ELF-1 (cell line): ENCODE data around the gene VGLL1.

Experiments
- DNase-seq: peaks from one replicate; pipeline ENCODE4 v3.0.0-alpha.2; 2016; ENCODE audit warnings: low read depth, low spot score

VGLL1 gene, protein sequence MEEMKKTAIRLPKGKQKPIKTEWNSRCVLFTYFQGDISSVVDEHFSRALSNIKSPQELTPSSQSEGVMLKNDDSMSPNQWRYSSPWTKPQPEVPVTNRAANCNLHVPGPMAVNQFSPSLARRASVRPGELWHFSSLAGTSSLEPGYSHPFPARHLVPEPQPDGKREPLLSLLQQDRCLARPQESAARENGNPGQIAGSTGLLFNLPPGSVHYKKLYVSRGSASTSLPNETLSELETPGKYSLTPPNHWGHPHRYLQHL

DNA sequence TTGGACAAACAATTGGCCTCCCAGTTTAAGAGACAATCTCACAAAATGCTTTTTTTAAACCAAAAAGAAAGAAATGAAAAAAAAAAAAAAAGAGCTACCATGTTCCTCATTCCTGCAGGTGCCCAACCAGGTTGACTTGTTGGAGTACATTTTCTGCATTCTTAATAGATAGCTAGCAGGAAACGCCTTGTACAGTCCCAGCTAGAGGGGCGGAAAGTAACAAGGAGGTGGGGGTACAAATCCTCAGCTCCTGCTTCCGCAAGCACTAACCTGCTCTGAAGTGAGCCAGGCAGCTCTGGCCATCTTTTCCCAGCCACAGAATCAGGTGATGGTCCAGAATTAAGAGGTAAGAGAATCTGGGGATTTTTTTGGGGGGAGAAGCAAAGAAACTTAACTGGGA is at the start of gene VGLL1:
Gene VGLL1 (plus strand): TSS at position 265 of the 400 bp plus-strand sequence. CDS start 3,806 bp downstream, outside the sequence.
- peak; percentile 54 for DNase-seq

DNA sequence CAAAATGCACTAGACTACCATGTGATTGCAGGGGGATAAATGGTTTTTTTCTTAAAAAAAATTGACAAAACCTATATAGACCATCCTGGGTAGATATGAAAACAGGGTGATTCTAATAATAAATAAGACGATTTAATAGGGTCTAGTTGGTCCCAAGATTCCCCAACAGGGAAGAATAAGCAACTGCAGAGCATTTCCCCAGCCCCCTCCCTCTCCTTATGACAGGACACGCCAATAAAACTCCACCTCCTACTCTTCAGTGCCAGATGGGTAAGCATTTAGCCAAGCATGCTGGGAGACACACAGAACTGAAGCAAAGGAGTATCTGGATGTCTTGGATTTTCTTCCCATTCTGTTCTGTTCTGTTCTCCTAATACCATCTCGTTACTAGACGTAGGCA is 44.4 kb upstream of the VGLL1 start, which contains the start of gene BRS3:
Gene BRS3 (plus strand): TSS at position 301 of the 400 bp plus-strand sequence. CDS start 168 bp downstream, outside the sequence.
- DNase-seq = no peak

- no peak for DNase-seq
These were observed 43.3 kb upstream of the VGLL1 start for GRCh38 chrX:136488706-136489105.

DNA sequence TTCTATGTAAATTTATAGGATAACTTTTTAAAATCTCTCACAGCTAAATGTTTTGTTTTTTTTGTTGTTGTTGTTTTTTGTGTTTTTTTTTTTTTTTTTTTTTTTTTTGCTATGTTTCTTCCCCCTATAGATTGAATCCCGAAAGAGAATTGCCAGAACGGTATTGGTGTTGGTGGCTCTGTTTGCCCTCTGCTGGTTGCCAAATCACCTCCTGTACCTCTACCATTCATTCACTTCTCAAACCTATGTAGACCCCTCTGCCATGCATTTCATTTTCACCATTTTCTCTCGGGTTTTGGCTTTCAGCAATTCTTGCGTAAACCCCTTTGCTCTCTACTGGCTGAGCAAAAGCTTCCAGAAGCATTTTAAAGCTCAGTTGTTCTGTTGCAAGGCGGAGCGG is 40.2 kb upstream of the VGLL1 start:
- DNase-seq = peak; percentile 12

GRCh38 chrX:136493011-136493410 is 39.0 kb upstream of the VGLL1 start:
- DNase-seq = no peak

GRCh38 chrX:136495043-136495442 is 37.0 kb upstream of the VGLL1 start:
- no peak for DNase-seq

GRCh38 chrX:136496186-136496763 is 35.7 kb upstream of the VGLL1 start:
- peak; percentile 8 for DNase-seq

- DNase-seq = peak; percentile 93
These were observed 35.1 kb upstream of the VGLL1 start for GRCh38 chrX:136496764-136497555.

DNA sequence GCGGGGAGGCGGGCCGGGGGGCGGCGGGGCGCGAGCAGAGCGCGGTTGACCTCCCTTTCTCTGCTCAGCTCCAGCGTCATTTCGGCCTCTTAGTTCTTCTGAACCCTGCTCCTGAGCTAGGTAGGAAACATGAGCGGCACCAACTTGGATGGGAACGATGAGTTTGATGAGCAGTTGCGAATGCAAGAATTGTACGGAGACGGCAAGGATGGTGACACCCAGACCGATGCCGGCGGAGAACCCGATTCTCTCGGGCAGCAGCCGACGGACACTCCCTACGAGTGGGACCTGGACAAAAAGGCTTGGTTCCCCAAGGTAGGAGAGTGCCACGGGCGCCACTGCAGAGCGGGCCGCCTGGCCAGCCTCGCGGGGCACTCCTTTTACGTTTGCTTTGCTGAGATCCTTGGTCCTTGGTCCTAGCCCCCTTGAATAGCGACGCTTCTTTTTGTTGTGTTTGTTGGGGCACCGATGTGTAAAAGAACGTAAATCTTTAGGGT is 34.4 kb upstream of the VGLL1 start, which contains the start of gene HTATSF1:
Gene HTATSF1 (plus strand): TSS at position 37 of the 497 bp plus-strand sequence. CDS start 93 bp downstream, at position 130.
- peak; percentile 59 for DNase-seq

DNA sequence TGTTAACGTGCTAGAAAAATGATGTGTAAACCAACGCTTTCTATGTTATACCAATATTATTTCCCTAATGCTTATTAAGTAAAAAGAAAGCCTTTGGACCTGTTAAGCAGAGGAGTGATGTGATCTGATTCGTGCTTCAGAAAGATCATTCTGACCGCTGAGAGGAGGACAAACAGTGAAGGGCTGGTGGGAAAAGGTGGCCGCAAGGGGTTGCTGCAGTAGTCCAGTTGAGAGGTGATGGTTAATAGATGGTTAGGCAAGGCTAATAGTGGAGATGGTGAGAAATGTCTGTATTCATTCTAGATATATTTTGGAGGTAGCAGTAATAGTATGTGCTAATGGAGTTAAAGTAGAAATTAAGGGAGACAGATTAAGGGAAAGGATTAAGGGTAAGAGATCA is 12.9 kb upstream of the VGLL1 start:
- DNase-seq = no peak

DNA sequence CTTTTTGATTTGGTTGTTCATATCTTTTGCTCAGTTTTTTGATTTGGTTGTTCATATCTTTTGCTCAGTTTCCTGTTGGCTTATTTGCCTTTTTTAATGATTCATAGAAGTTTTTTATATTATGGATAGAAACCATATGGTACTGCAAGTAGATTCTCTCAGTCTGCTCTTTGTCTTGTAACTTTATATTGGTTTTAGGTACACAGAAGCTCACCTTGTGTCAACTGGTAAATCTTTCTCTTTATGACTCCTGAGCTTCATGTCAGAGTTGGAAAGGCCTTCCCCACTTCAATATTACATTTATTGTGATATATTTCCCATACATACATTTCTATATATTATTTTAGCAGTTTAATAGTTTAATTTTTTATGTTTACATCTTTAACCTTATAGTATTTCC is 8.2 kb upstream of the VGLL1 start:
- DNase-seq = no peak

- DNase-seq = no peak
These were observed 6.0 kb upstream of the VGLL1 start for GRCh38 chrX:136525738-136526606.

GRCh38 chrX:136528645-136529315 is 3.2 kb upstream of the VGLL1 start:
- peak; percentile 53 for DNase-seq

GRCh38 chrX:136529795-136530194 is 2.2 kb upstream of the VGLL1 start:
- DNase-seq = peak; percentile 22

GRCh38 chrX:136534131-136534530 is 2.1 kb downstream of the VGLL1 start:
- no peak for DNase-seq

DNA sequence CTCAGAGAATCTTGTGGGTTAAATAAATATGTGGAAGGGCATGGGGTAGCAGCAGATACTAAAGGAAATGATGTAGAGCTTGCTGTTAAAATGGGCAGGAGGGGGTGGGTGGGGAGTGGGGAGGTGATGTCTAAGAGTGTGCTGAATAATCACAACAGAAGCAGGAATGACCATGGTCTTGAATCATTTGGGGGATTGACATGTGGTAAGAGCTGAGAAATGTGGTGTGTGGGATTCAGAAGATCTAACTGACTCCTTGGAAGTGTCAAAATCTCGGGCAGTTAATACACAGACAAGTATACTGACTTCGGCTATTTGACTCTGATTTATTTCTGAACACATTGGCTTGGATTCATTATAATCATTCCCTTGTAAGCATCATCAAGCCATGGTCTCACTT is 6.8 kb downstream of the VGLL1 start:
- DNase-seq = no peak

DNA sequence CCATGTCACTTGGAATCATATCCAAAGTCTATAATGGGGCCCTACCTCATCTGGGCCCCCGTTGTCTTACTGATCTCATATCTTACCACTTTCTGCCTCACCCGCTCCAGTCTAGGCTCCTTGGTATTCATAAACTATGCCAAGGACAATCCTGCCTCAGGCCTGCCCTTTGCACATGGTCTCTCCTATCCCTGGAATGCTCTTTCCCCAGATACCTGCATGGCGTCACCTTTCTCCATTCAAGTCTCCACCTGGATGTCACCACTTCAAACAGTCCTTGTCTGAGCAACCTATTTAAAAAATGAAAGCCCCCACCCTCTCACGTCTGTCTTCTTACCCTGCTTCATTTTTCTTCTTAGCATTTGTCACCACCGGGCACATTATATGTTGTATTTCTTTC is 8.2 kb downstream of the VGLL1 start:
- DNase-seq = no peak

DNA sequence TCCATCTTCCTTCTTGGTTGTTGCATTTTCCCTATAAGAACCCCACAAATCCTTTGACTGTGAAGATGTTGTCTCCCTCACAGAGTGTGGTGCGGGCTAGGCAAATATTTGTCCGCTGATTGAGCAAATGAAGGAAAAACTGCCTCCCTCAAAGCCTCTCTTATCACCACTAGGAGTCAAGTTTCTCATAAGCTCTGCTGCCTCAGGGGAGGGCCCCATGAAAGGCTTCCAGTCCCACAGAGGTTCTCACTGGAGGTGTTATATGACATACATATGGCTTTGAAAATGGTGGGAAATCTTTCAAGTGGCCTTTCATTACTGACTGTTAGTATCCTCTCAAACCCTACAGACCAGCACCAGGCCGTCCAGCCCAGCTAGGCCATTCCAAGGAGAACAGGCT is 9.3 kb downstream of the VGLL1 start:
- DNase-seq = no peak

DNA sequence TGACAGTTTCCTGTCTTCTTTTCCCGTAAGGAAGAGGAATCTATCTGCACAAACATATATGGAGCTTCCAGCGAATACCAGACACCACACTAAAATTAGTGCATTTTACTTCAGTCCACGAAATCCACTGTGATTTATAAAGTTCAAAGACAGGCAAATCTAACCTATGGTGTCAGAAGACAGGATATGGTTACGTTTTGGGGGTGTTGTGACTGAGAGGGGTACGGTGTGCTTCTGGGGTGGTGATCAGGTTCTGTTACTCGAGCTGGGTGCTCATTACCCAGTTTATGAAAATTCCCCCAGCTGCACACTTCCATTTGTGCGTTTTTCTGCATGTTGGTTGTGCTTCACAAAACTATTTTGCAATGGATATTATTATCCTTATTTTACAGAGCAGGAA is 10.3 kb downstream of the VGLL1 start:
- DNase-seq = no peak

DNA sequence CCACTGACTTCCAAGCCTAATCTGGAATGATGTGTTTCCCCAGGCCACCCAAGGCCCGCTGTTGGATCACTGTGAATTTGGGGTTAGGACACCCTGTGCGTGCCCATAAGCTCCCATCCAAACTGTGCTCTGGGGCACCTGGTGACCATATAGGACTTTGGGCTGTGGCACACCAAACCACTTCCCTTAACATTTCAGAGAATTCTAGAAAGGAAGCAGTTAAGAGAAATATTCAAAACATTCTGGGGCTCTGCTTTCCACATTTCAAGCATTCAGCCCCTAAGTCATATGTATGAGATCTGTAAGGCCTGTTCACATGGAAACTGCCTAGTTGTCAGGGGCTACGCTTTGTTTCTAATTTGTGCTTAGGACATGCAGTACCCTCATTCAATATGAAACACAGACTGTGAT is 14.4 kb downstream of the VGLL1 start:
- no peak for DNase-seq

- DNase-seq = no peak
These were observed 17.2 kb downstream of the VGLL1 start for GRCh38 chrX:136549226-136549625.
